Stimulated activated CD8-positive, alpha-beta memory T cell treated with anti-CD3 and anti-CD28 coated beads, Interleukin-4, amount 100 ng/mL, for 4 hours (primary cell): ENCODE data around the gene BCAP29.
"Not testable (repeated sequence)": the region's sequence is repeated elsewhere in the genome, so short reads cannot be mapped to it uniquely, and the experiment has no call there.

Experiments used
- DNase-seq, 2 donors: peaks; one replicate each; pipeline ENCODE4 v3.0.0-alpha.2; 2020; ENCODE audit warnings: low read depth in 2 of 2, low spot score in 1 of 2

BCAP29 gene, protein sequence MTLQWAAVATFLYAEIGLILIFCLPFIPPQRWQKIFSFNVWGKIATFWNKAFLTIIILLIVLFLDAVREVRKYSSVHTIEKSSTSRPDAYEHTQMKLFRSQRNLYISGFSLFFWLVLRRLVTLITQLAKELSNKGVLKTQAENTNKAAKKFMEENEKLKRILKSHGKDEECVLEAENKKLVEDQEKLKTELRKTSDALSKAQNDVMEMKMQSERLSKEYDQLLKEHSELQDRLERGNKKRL

GRCh38 chr7:107579885-107580715 lies at the start of gene BCAP29:
Gene BCAP29 (plus strand): TSS chr7:107580246. CDS start chr7:107580773, 527 bp downstream.
- peak; percentile 19 to 43 for DNase-seq

GRCh38 chr7:107530751-107531150 lies 49.3 kb upstream of the BCAP29 start:
- no peak for DNase-seq

- DNase-seq = no peak
Measured at GRCh38 chr7:107534139-107534538, 45.9 kb upstream of the BCAP29 start.

DNA sequence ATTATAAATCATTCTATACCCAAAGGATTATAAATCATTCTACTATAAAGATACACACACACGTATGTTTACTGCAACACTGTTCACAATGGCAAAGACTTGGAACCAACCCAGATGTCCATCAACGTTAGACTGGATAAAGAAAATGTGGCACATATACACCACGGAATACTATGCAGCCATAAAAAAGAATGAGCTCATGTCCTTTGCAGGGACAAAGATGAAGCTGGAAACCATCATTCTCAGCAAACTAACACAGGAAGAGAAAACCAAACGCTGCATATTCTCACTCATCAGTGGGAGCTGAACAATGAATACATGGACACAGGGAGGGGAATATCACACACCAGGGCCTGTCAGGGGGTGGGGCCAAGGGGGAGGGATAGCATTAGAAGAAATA lies 42.8 kb upstream of the BCAP29 start:
- DNase-seq = not testable (repeated sequence)

DNA sequence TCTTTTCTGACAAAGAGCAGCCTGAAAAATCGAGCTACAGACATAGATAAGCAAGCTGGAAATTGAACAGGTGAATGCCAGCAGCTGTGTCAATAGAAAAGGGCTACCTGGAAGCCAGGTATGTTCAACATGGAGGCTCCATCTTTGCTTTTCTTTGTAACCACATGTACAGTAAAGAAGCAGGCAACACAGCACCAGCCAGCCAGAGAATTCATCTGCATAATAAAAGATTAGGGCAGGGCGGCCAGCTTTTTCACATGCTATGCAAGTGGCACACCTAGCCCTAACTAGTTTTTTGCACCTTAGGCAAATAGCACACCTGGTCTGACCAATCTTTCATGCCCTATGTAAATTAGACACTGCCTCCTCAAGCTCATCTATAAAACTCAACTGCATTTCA lies 42.0 kb upstream of the BCAP29 start:
- no peak for DNase-seq

DNA sequence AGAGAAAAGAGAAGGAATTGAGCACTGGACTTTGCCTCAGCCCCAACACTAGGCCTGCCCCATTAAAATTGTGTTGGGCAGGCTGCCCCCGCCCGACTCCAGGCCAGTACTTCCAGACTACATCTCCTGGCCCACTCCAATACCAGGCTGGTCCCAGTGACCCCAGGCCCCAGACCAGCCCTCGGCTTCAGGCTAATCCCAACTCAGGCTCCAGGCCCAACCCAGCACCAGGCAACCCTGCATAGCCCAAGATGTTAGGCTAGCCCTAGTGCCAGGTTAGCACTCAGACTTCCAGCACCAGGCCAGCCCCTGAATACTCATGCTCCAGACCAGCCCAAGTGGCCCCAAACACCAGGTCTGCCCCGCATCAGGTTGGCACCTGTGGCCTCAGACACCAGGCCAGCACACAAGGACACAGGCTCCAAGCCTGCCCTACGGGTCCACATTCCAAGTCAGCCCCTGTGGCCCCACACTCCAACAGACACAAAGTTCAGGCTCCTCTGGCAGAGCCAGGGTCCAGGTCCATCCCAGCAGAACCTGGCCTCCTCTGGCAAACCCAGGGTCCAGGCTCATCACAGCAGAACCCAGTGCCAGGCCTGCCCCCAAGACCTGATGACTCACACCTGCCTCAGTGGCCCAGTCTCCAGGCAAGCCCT lies 36.6 kb upstream of the BCAP29 start:
- DNase-seq = no peak

GRCh38 chr7:107544848-107545591 lies 35.0 kb upstream of the BCAP29 start:
- DNase-seq = no peak

DNA sequence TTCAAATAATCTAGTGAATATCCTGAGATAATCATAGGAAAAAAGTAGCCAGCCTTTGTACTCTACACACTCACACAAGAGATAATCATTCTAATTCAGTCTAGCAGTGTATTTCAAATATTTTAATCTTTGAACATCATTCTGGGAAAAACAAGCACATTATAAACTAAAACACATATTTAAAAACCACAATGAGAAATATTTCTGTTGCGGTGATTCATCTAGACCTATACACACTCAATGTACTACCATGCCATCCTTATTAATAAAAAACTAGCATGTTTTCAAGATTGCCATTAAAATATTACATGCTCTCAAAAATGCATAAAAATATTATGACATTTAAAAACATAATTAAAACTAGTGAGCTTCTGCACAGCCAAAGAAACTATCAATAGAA lies 28.1 kb upstream of the BCAP29 start:
- no peak for DNase-seq

DNA sequence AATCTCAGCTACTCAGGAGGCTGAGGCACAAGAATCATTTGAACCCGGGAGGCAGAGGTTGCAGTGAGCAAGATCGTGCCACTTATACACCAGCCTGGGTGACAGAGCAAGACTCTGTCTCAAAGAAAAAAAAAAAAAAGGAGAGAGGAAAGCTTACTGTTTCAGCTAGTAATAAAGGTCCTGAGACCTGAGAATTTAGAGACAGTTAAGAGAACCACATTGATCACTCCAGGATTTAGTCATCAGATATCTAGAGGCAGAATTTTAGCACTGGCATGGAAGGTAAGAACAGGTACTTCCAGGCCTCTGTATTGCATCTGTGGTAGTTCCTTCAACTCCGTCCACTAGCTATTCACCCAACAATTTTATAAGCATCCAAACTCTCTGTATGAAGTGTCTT lies 24.2 kb upstream of the BCAP29 start:
- DNase-seq = no peak

DNA sequence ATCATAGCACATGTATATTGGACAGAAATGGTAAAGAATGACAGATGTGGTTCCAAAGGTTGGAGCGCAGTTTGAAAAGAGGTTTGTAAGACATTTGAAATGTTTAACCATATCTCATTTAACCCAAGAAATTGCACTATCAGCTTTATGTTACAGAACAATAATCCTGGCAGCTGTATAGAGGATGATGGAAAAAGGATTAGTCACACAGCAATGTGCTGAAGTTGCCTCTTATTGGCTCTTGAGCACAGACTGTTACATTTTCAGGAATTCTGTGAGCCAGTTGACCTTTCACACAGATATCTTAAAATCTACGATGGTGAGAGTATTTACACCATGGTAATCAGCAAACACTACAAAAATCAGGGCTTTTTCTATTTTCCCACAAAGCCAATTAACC lies 20.2 kb upstream of the BCAP29 start:
- DNase-seq = no peak

DNA sequence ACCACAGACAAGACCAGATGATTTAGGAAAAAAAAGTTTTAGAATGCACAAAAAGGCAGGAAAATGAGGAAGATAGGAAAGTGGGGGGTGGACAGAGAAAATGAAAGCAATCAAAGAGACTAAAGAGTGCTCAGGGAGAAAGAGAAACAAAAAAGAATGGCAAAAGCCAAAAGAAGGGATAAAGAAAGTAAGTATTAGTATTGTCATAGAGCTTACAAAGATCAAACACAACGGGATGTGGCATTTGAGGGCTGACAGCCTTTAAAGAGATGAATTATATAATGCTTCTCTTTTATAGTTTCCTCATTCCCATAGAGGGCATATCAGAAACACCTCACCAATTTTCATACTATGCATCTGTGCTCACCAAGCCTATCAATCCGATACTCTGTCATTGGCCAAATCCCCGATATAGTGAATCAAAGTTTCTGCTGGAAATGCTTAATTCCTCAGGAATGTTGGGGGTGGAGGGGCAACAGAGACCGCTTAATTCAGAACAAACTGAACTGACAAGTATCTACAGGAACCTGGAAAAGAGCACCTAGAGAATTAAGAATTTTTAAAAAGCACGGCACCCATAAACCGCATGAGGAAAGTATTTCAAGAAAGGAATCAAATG lies 19.0 kb upstream of the BCAP29 start:
- DNase-seq = no peak

DNA sequence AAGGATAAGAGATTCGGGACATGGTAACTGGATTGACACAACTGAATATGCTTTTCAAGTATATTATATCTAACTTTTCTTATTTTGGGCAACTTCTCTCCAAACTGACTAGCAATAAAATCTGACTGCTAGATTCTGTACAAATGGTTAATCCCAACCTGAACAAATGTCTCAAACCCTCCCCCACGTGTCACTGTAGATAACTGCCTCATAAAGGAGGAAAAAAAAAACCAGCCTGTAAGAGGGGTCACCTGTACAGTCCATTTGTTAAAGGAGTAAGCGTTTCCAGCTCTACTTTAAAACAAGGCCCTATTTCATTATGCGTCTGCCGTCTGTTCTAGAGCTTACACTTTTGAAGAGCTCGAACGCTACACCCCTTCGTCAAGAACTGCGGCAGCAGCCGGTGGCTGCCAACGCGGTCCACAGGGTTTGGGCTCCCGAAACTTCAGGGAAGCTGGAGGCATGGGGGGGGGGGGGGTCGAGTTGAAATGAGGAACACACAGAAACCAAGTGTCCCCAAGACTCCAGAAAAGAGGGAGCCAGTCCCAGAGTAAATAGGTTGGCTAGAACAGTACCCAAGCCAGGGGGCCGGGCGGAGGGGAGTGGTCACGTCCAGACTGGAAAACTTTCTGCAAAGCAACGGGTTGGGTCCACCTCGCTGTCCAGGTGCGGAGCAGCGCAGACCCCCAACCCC lies 16.8 kb upstream of the BCAP29 start:
- no peak for DNase-seq

DNA sequence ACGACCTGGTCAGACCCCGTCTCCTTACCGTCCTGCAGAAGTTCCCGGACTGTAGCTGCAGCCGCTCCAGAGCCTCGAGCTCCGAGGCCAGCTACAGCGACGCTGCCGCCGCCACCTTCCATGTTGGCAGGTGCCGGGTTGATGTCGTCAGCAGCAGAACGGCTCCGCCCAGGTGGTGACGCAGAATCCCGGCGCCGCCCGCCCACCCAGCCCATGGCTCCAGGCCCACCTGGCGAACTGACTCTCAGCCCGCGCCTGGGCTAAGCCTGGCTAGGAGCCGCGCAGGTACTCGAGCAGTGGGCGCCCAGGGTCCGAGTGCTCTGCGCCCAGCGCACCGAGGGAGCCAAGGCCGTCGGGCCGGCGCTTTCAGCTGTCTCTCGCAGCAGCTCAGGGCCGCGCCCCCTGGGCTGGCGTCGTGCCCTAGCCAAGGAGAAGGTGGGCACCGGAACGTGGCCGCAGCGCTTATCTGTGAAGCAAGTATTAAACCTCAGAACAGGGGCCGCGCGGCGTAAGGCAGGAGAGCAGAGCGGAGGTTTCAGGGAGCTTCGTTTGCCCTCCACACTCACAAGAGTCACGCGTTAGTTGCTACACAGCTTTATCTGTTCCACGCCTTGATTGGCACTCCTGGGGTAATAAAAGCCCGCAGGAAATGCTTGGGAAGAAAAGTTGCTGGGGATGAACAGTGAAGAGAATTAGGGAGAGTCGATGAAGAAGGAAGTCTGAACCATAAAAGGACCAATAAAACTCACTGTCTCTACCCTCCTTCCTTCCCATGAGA lies 16.1 kb upstream of the BCAP29 start, which contains the start of the genes COG5 and DUS4L:
COG5 (minus strand) TSS at position 146 of the 778 bp plus-strand sequence; CDS start at position 122, 24 bp downstream.
DUS4L (plus strand) TSS at position 197 of the 778 bp plus-strand sequence. CDS start 3,100 bp downstream, outside the sequence.
- DNase-seq = peak; percentile 62 to 66

- DNase-seq = no peak
Measured at GRCh38 chr7:107564553-107565298, 15.3 kb upstream of the BCAP29 start.

GRCh38 chr7:107570298-107570697 lies 9.7 kb upstream of the BCAP29 start:
- no peak for DNase-seq

- no peak for DNase-seq
Measured at GRCh38 chr7:107573537-107573936, 6.5 kb upstream of the BCAP29 start.

DNA sequence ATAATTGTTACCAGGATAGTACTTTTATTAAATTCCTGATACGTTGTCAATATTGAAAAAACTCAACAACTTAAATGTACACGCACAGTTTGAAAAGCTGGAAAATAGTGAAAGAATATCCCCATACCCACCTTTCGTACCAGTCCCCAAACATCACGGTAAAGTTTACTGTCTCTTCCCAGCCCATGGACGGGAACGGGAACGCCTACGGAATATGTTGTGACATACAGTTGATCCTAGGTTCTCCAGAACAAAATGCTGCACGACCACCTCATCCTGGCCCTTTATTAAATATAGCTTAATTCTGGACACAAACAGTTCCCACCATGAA lies 527 bp upstream of the BCAP29 start:
- no peak for DNase-seq

DNA sequence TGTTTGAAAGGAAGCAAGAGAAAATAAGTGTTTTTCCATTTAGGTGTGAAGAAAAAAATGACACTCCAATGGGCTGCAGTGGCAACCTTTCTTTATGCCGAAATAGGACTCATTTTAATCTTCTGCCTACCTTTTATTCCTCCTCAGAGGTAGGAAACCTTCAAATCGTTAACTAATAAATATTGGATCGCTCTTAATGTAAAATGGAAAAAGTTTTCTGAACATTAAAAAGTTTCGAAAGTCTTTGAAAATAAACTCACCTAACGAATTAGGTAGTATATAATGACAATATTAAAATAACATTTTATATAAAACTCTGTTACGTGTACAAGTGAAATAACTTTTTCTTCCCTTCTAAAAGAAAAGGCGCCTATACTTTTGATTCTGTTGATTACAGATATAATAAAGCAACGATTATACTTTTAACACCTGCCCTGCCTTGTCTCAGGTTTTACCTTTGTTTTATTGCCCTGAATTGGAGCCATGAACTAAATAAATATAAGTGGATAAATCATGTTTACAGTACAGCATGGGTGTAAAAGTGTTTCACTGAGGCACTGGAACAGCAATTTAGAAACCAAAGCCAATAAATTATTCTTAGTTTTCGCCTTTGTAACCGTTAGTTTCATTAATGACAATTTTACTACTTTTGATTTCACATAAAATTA lies 804 bp downstream of the BCAP29 start:
- no peak for DNase-seq
